ENCODE results near the gene KDM6A.
"Not testable (repeated sequence)": the region's sequence is repeated elsewhere in the genome, so short reads cannot be mapped to it uniquely, and the experiment has no call there.

The KDM6A gene

DNA sequence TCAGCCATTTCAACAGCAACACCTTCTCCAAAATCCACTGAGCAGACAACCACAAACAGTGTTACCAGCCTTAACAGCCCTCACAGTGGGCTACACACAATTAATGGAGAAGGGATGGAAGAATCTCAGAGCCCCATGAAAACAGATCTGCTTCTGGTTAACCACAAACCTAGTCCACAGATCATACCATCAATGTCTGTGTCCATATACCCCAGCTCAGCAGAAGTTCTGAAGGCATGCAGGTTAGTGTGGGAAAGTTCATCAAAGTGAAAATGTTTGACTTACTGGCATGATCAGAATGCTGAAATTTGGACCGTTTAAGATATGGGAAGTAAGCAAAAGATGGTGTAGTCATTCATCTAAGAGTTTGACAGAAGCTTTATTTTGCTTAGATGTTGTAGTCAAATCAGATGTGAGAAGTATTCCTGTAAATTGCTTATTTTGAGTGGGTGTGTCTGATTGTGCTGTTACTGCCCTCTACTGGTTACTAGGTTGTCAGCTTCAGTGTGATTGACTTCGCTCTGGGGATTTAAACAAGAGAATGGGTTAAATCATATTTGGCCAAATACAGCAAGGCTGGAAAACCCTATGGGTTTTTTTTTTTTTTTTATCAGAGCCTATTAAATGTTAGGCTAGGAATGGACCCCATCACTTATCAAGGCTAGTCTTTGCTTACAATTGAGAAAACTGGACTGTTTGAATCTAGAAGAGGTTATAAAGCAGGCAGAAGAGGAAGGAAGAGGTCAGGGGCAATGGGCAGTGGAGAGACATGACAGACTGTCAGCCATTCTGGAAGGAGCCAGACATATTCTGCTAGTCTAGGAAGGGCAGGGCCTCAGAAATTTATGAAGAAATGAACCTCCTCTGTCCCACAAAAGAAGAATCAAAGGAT lies 197.4 kb downstream of the KDM6A start:
- Histone ChIP-seq H3K23ac (ENCODE audit: low read length in 2 of 2) (no peak overlapping the region), H2AFZ (ENCODE audit: low read depth, low read length) (no peak overlapping the region), H3K27me3 (ENCODE audit: control insufficient read depth in 1 of 2, insufficient read depth in 1 of 2, low read length in 2 of 2) (no peaks in the 10 kb centered on the region), H3K9ac (ENCODE audit: low read length) (no peak overlapping the region), H2AK5ac (ENCODE audit: low read length, severe bottlenecking) (no peak overlapping the region), H3K18ac (ENCODE audit: low read depth in 1 of 2, low read length in 2 of 2) (no peak overlapping the region), H3K4me3 (ENCODE audit: insufficient read depth in 1 of 2, low read depth in 1 of 2, low read length in 2 of 2) (no peak overlapping the region), H2BK12ac (ENCODE audit: low read length in 2 of 2) (no peak overlapping the region), H3K4ac (ENCODE audit: low read depth in 1 of 2, low read length in 2 of 2) (no peak overlapping the region), H4K91ac (ENCODE audit: low read length) (no peak overlapping the region), H3K79me1 (replicated peaks; ENCODE audit: low read length, poor library complexity, severe bottlenecking) (peaks cover 3% of the 10 kb centered on the region), H2BK5ac (ENCODE audit: low read depth, low read length, poor library complexity, severe bottlenecking) (no peak overlapping the region), H2BK15ac (ENCODE audit: low read depth, poor library complexity, severe bottlenecking) (no peak overlapping the region), H4K8ac (ENCODE audit: low read length) (no peak overlapping the region), H3K27ac (ENCODE audit: low read length, poor library complexity, severe bottlenecking) (no peak overlapping the region), H3K36me3 (ENCODE audit: control insufficient read depth in 1 of 2, insufficient read depth in 2 of 2, low read depth in 1 of 2, low read length in 2 of 2) (peaks cover 4 to 38% of the 10 kb centered on the region in 2 experiments), H3K4me1 (ENCODE audit: control insufficient read depth, insufficient read depth, low read depth, low read length) (no peaks in the 10 kb centered on the region), H3K4me2 (ENCODE audit: low read length, poor library complexity, severe bottlenecking) (no peak overlapping the region), H2BK120ac (ENCODE audit: low read depth, low read length) (no peak overlapping the region), H3K14ac (ENCODE audit: low read length in 2 of 2) (no peak overlapping the region), H3K9me3 (ENCODE audit: control insufficient read depth, low read length) (no peaks in the 10 kb centered on the region)
- peak; percentile 42 for DNase-seq
- WGBS: 54% methylated on average over 2 of the region's 2 CpGs

DNA sequence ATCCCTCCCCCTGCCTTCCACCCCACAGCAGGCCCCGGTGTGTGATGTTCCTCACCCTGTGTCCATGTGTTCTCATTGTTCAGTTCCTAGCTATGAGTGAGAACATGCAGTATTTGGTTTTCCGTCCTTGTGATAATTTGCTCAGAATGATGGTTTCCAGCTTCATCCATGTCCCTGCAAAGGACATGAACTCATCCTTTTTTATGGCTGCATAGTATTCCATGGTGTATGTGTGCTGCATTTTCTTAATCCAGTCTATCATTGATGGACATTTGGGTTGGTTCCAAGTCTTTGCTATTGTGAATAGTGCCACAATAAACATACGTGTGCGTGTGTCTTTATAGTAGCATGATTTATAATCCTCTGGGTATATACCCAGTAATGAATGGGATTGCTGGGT lies 200.0 kb downstream of the KDM6A start:
- H3K4ac ChIP-seq (ENCODE audit: low read depth in 1 of 2, low read length in 2 of 2); H3K18ac ChIP-seq (ENCODE audit: low read depth in 1 of 2, low read length in 2 of 2); H2AK5ac ChIP-seq (ENCODE audit: low read length, severe bottlenecking); H3K4me1 ChIP-seq (ENCODE audit: control insufficient read depth, insufficient read depth, low read depth, low read length); H3K4me3 ChIP-seq (ENCODE audit: insufficient read depth in 1 of 2, low read depth in 1 of 2, low read length in 2 of 2); H4K91ac ChIP-seq (ENCODE audit: low read length); DNase-seq; H2BK12ac ChIP-seq (ENCODE audit: low read length in 2 of 2); H2BK120ac ChIP-seq (ENCODE audit: low read depth, low read length); H2BK15ac ChIP-seq (ENCODE audit: low read depth, poor library complexity, severe bottlenecking); H3K14ac ChIP-seq (ENCODE audit: low read length in 2 of 2); H4K8ac ChIP-seq (ENCODE audit: low read length); H2BK5ac ChIP-seq (ENCODE audit: low read depth, low read length, poor library complexity, severe bottlenecking); H2AFZ ChIP-seq (ENCODE audit: low read depth, low read length); H3K23ac ChIP-seq (ENCODE audit: low read length in 2 of 2); H3K27ac ChIP-seq (ENCODE audit: low read length, poor library complexity, severe bottlenecking); H3K9me3 ChIP-seq (ENCODE audit: control insufficient read depth, low read length); H3K79me1 ChIP-seq (replicated peaks; ENCODE audit: low read length, poor library complexity, severe bottlenecking); H3K4me2 ChIP-seq (ENCODE audit: low read length, poor library complexity, severe bottlenecking); H3K27me3 ChIP-seq (ENCODE audit: control insufficient read depth in 1 of 2, insufficient read depth in 1 of 2, low read length in 2 of 2); H3K9ac ChIP-seq (ENCODE audit: low read length): not testable (repeated sequence)
- H3K36me3 ChIP-seq (ENCODE audit: control insufficient read depth in 1 of 2, insufficient read depth in 2 of 2, low read depth in 1 of 2, low read length in 2 of 2): peaks cover 4 to 36% of the 10 kb centered on the region in 2 experiments
- 100% methylated on average over 1 of the region's 4 CpGs for WGBS

DNA sequence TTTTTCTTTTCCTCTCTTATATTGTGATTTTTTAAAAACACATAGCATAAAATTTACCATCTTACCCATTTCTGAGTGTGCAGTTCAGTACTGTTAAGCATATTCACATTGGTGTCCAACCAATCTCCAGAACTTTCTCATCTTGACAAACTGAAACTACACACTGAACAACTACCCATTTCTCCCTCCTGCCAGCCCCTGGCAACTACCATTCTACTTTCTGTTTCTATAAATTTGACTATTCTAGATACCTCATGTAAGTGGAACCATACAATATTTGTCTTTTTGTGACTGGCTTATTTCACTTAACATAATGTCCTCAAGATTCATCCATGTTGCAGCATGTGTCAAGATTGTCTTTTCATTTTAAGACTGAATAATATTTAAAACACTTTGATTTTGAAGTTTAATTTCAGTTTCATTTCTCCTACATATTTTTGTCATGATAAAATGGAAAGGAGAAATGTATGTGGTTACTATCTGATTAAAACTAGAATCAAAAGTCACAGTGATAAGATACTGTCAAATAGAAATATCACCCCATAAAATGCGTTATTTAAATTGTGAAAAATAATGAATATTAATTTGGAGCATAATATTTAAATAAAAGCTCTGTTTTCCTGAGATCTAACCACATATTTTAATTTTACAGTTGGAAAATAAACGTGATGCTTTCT lies 204.9 kb downstream of the KDM6A start:
- Histone ChIP-seq H2BK120ac (ENCODE audit: low read depth, low read length) (no peak overlapping the region), H3K36me3 (ENCODE audit: control insufficient read depth in 1 of 2, insufficient read depth in 2 of 2, low read depth in 1 of 2, low read length in 2 of 2) (peaks cover 4 to 50% of the 10 kb centered on the region in 2 experiments), H3K27me3 (ENCODE audit: control insufficient read depth in 1 of 2, insufficient read depth in 1 of 2, low read length in 2 of 2) (no peaks in the 10 kb centered on the region), H3K4ac (ENCODE audit: low read depth in 1 of 2, low read length in 2 of 2) (no peak overlapping the region), H3K9me3 (ENCODE audit: control insufficient read depth, low read length) (no peaks in the 10 kb centered on the region), H4K8ac (ENCODE audit: low read length) (no peak overlapping the region), H2BK5ac (ENCODE audit: low read depth, low read length, poor library complexity, severe bottlenecking) (no peak overlapping the region), H3K4me1 (ENCODE audit: control insufficient read depth, insufficient read depth, low read depth, low read length) (no peaks in the 10 kb centered on the region), H3K27ac (ENCODE audit: low read length, poor library complexity, severe bottlenecking) (no peak overlapping the region), H2AFZ (ENCODE audit: low read depth, low read length) (no peak overlapping the region), H4K91ac (ENCODE audit: low read length) (no peak overlapping the region), H3K9ac (ENCODE audit: low read length) (no peak overlapping the region), H3K14ac (ENCODE audit: low read length in 2 of 2) (no peak overlapping the region), H2AK5ac (ENCODE audit: low read length, severe bottlenecking) (no peak overlapping the region), H2BK15ac (ENCODE audit: low read depth, poor library complexity, severe bottlenecking) (no peak overlapping the region), H3K23ac (ENCODE audit: low read length in 2 of 2) (no peak overlapping the region), H3K18ac (ENCODE audit: low read depth in 1 of 2, low read length in 2 of 2) (no peak overlapping the region), H3K4me3 (ENCODE audit: insufficient read depth in 1 of 2, low read depth in 1 of 2, low read length in 2 of 2) (no peak overlapping the region), H3K79me1 (replicated peaks; ENCODE audit: low read length, poor library complexity, severe bottlenecking) (no peaks in the 10 kb centered on the region), H2BK12ac (ENCODE audit: low read length in 2 of 2) (no peak overlapping the region), H3K4me2 (ENCODE audit: low read length, poor library complexity, severe bottlenecking) (no peak overlapping the region)
- no CpG with 5 or more reads among the region's 2 CpGs for WGBS
- DNase-seq: no peak

DNA sequence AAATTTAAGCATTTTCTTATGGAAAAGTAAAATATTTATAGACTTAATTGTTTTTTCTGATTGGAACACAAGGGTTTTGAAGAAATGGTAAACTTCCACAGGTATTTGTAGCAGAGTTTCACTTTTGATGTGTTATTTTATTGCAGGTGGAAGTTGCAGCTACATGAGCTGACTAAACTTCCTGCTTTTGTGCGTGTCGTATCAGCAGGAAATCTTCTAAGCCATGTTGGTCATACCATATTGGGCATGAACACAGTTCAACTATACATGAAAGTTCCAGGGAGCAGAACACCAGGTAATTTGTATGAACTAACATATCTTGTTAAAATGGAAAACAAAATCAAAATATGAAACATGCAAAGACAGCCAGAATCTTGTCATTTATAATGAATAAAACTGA lies 210.3 kb downstream of the KDM6A start:
- peaks cover 4 to 89% of the 10 kb centered on the region in 2 experiments for H3K36me3 ChIP-seq (ENCODE audit: control insufficient read depth in 1 of 2, insufficient read depth in 2 of 2, low read depth in 1 of 2, low read length in 2 of 2)
- H3K9ac ChIP-seq (ENCODE audit: low read length): no peak overlapping the region
- no peaks in the 10 kb centered on the region for H3K79me1 ChIP-seq (replicated peaks; ENCODE audit: low read length, poor library complexity, severe bottlenecking)
- no peak overlapping the region for H2AK5ac ChIP-seq (ENCODE audit: low read length, severe bottlenecking)
- no peak overlapping the region for H2BK120ac ChIP-seq (ENCODE audit: low read depth, low read length)
- no peak overlapping the region for H3K27ac ChIP-seq (ENCODE audit: low read length, poor library complexity, severe bottlenecking)
- H2BK15ac ChIP-seq (ENCODE audit: low read depth, poor library complexity, severe bottlenecking): no peak overlapping the region
- no peak overlapping the region for H2BK12ac ChIP-seq (ENCODE audit: low read length in 2 of 2)
- H3K4ac ChIP-seq (ENCODE audit: low read depth in 1 of 2, low read length in 2 of 2): no peak overlapping the region
- 100% methylated on average over 2 of the region's 2 CpGs for WGBS
- H3K4me3 ChIP-seq (ENCODE audit: insufficient read depth in 1 of 2, low read depth in 1 of 2, low read length in 2 of 2): no peak overlapping the region
- H4K8ac ChIP-seq (ENCODE audit: low read length): no peak overlapping the region
- H2BK5ac ChIP-seq (ENCODE audit: low read depth, low read length, poor library complexity, severe bottlenecking): no peak overlapping the region
- no peak for DNase-seq
- H3K14ac ChIP-seq (ENCODE audit: low read length in 2 of 2): no peak overlapping the region
- H3K27me3 ChIP-seq (ENCODE audit: control insufficient read depth in 1 of 2, insufficient read depth in 1 of 2, low read length in 2 of 2): no peaks in the 10 kb centered on the region
- H3K18ac ChIP-seq (ENCODE audit: low read depth in 1 of 2, low read length in 2 of 2): no peak overlapping the region
- H3K23ac ChIP-seq (ENCODE audit: low read length in 2 of 2): no peak overlapping the region
- no peak overlapping the region for H4K91ac ChIP-seq (ENCODE audit: low read length)
- H3K4me1 ChIP-seq (ENCODE audit: control insufficient read depth, insufficient read depth, low read depth, low read length): no peaks in the 10 kb centered on the region
- no peak overlapping the region for H2AFZ ChIP-seq (ENCODE audit: low read depth, low read length)
- H3K9me3 ChIP-seq (ENCODE audit: control insufficient read depth, low read length): no peaks in the 10 kb centered on the region
- H3K4me2 ChIP-seq (ENCODE audit: low read length, poor library complexity, severe bottlenecking): no peak overlapping the region

All from mesenchymal stem cell (in vitro differentiated cells and primary cell).